Calu3 (cell line): ENCODE data around the gene UQCR11. TPM values are rescaled to one million over a fixed set of nuclear protein-coding genes. Genes with fewer than 3 reads are reported as not detected.
A peak's percentile ranks its signal among the peaks of the same experiment; 100 is the strongest.

ENCODE experiments used
- BruUV-seq: library from RNA; stranded (reverse); fragments of 400-500 nt; replicated peaks from 2 replicates; lab custom pipeline; 2021; lab: Mats Ljungman, UMichigan
- CTCF ChIA-PET: fragments of 300-600 bp; sonication (Branson Sonifier 250); formaldehyde crosslinking; loops from one replicate; lab custom pipeline; 2022; ENCODE audit warnings: antibody characterized with exemption; lab: Charles Lee
- DNase-seq: peaks from one replicate; pipeline ENCODE4 v3.0.0; 2022
- H3K27ac Mint-ChIP-seq: one replicate; pipeline ENCODE4 v1.8.0; 2022; ENCODE audit warnings: mixed read lengths; ENCODE audit not compliant: unreplicated experiment
- H3K27me3 Mint-ChIP-seq: one replicate; pipeline ENCODE4 v1.8.0; 2022; ENCODE audit warnings: mixed read lengths; ENCODE audit not compliant: unreplicated experiment
- H3K36me3 Mint-ChIP-seq: one replicate; pipeline ENCODE4 v1.8.0; 2022; ENCODE audit warnings: mild to moderate bottlenecking, moderate library complexity, mixed read lengths; ENCODE audit not compliant: insufficient read depth, unreplicated experiment
- H3K4me1 Mint-ChIP-seq: one replicate; pipeline ENCODE4 v1.8.0; 2022; ENCODE audit warnings: mild to moderate bottlenecking, low read depth, mixed read lengths; ENCODE audit not compliant: unreplicated experiment
- H3K4me3 Mint-ChIP-seq: one replicate; pipeline ENCODE4 v1.8.0; 2022; ENCODE audit warnings: mild to moderate bottlenecking, low read depth, moderate library complexity, mixed read lengths; ENCODE audit not compliant: unreplicated experiment
- H3K9me3 Mint-ChIP-seq: one replicate; pipeline ENCODE4 v1.8.0; 2022; ENCODE audit warnings: low read depth, mixed read lengths; ENCODE audit not compliant: unreplicated experiment
- CTCF ChIP-seq: fragments of 200-600 bp; IDR thresholded peaks from one replicate; pipeline ENCODE4 v1.8.0; 2022; ENCODE audit warnings: antibody characterized with exemption; ENCODE audit not compliant: unreplicated experiment
- intact Hi-C: fragments of 100-400 bp; cut with micrococcal nuclease; formaldehyde crosslinking; loops from one replicate; pipeline ENCODE4 v1.10.0; 2022; ENCODE audit not compliant: unreplicated experiment
- total RNA-seq: library from RNA; stranded (reverse); gene quantifications from 2 replicates; pipeline ENCODE4 v1.2.3, GENCODE V29; 2022

The UQCR11 gene
- total RNA-seq, 1 experiment from 2014 or later: 148 TPM

- no peak for TF ChIP-seq CTCF
- H3K36me3 Mint-ChIP-seq: peaks cover 28% of the 10 kb centered on the region
- no peaks in the 10 kb centered on the region for H3K27me3 Mint-ChIP-seq
- H3K4me1 Mint-ChIP-seq: no peaks in the 10 kb centered on the region
- DNase-seq: no peak
- H3K4me3 Mint-ChIP-seq: no peak overlapping the region
- intact Hi-C loops: no loop called here
- CTCF ChIA-PET: no interaction called here
- no TSS peak for BruUV-seq
- H3K27ac Mint-ChIP-seq: no peak overlapping the region
- H3K9me3 Mint-ChIP-seq: no peaks in the 10 kb centered on the region
Measured at GRCh38 chr19:1626417-1627010, 21.3 kb upstream of the UQCR11 start.

- Mint-ChIP-seq H3K9me3 (no peaks in the 10 kb centered on the region), H3K4me1 (no peaks in the 10 kb centered on the region), H3K36me3 (peaks cover 24% of the 10 kb centered on the region), H3K4me3 (no peak overlapping the region), H3K27ac (no peak overlapping the region), H3K27me3 (no peaks in the 10 kb centered on the region)
- peak; percentile 31 for TF ChIP-seq CTCF
- no TSS peak for BruUV-seq
- DNase-seq: no peak
- intact Hi-C loops: no loop called here
- CTCF ChIA-PET: no interaction called here
Measured at GRCh38 chr19:1624458-1624857, 19.2 kb upstream of the UQCR11 start.

GRCh38 chr19:1622541-1622940 is 17.3 kb upstream of the UQCR11 start:
- no TSS peak for BruUV-seq
- intact Hi-C loops: no loop called here
- Mint-ChIP-seq H3K4me1 (peaks cover 6% of the 10 kb centered on the region), H3K27ac (no peak overlapping the region), H3K4me3 (no peak overlapping the region), H3K36me3 (peaks cover 35% of the 10 kb centered on the region), H3K9me3 (no peaks in the 10 kb centered on the region), H3K27me3 (no peaks in the 10 kb centered on the region)
- no peak for TF ChIP-seq CTCF
- CTCF ChIA-PET: no interaction called here
- no peak for DNase-seq

GRCh38 chr19:1622007-1622406 is 16.7 kb upstream of the UQCR11 start:
- no peak for DNase-seq
- Mint-ChIP-seq H3K27ac (no peak overlapping the region), H3K4me3 (no peak overlapping the region), H3K36me3 (peaks cover 35% of the 10 kb centered on the region), H3K27me3 (no peaks in the 10 kb centered on the region), H3K9me3 (no peaks in the 10 kb centered on the region), H3K4me1 (peaks cover 6% of the 10 kb centered on the region)
- BruUV-seq: no TSS peak
- CTCF ChIA-PET: no interaction called here
- intact Hi-C loops: no loop called here
- no peak for TF ChIP-seq CTCF
